Right hindlimb (tissue), 1 donor: ENCODE measurements around the gene EXOC8.

ENCODE experiments used
- DNase-seq: peaks from one replicate; pipeline ENCODE4 v3.0.0-alpha.2; 2018

EXOC8 gene

GRCh38 chr1:231311720-231312431, 25.8 kb downstream of the EXOC8 start:
- no peak for DNase-seq

- no peak for DNase-seq
These were observed 27.2 kb downstream of the EXOC8 start for GRCh38 chr1:231310391-231310934.

- no peak for DNase-seq
These were observed 35.7 kb downstream of the EXOC8 start for GRCh38 chr1:231301990-231302389.

- DNase-seq = no peak
These were observed 41.7 kb downstream of the EXOC8 start for GRCh38 chr1:231295938-231296337.

- DNase-seq = no peak
These were observed 51.0 kb downstream of the EXOC8 start for GRCh38 chr1:231286603-231287002.

- DNase-seq = no peak
These were observed 53.2 kb downstream of the EXOC8 start for GRCh38 chr1:231284441-231284840.
